Colon (tissue), 2 donors: Measurements from ENCODE around the gene SLC25A21.
"Not testable (repeated sequence)": the region's sequence is repeated elsewhere in the genome, so short reads cannot be mapped to it uniquely, and the experiment has no call there.

ENCODE experiments used
- FAIRE-seq: peaks from 2 replicates; lab custom pipeline; 2012; peaks lifted over from hg19 to GRCh38; lab: Jason Lieb, UNC
- donor health status: control.
- donor health status: control.

The SLC25A21 gene

GRCh38 chr14:37186865-37187264 is 14.5 kb upstream of the SLC25A21 start:
- no peak for FAIRE-seq

- no peak for FAIRE-seq
Observed at GRCh38 chr14:37185670-37186069, 13.3 kb upstream of the SLC25A21 start.

GRCh38 chr14:37184520-37184919 is 12.1 kb upstream of the SLC25A21 start:
- not testable (repeated sequence) for FAIRE-seq

GRCh38 chr14:37181441-37181840 is 9.0 kb upstream of the SLC25A21 start:
- FAIRE-seq = no peak

- FAIRE-seq = not testable (repeated sequence)
Observed at GRCh38 chr14:37180886-37181285, 8.5 kb upstream of the SLC25A21 start.

- no peak for FAIRE-seq
Observed at GRCh38 chr14:37179896-37180502, 7.6 kb upstream of the SLC25A21 start.

- FAIRE-seq = no peak
Observed at GRCh38 chr14:37172936-37173614, 669 bp upstream of the SLC25A21 start.

- no peak for FAIRE-seq
Observed at GRCh38 chr14:37171678-37172023, 755 bp downstream of the SLC25A21 start.

GRCh38 chr14:37170993-37171392 is 1.4 kb downstream of the SLC25A21 start:
- no peak for FAIRE-seq

- FAIRE-seq = no peak
Observed at GRCh38 chr14:37170237-37170636, 2.2 kb downstream of the SLC25A21 start.

GRCh38 chr14:37168721-37169120 is 3.7 kb downstream of the SLC25A21 start:
- no peak for FAIRE-seq

- no peak for FAIRE-seq
Observed at GRCh38 chr14:37167151-37168047, 5.0 kb downstream of the SLC25A21 start.

GRCh38 chr14:37165794-37166193 is 6.6 kb downstream of the SLC25A21 start:
- no peak for FAIRE-seq

- FAIRE-seq = not testable (repeated sequence)
Observed at GRCh38 chr14:37162307-37162706, 10.1 kb downstream of the SLC25A21 start.

GRCh38 chr14:37157987-37158386 is 14.4 kb downstream of the SLC25A21 start:
- FAIRE-seq = no peak

GRCh38 chr14:37153483-37153882 is 18.9 kb downstream of the SLC25A21 start:
- no peak for FAIRE-seq

- no peak for FAIRE-seq
Observed at GRCh38 chr14:37153005-37153404, 19.4 kb downstream of the SLC25A21 start.

GRCh38 chr14:37150414-37150813 is 22.0 kb downstream of the SLC25A21 start:
- FAIRE-seq = no peak

- no peak for FAIRE-seq
Observed at GRCh38 chr14:37147310-37147880, 25.0 kb downstream of the SLC25A21 start.

GRCh38 chr14:37146438-37146837 is 26.0 kb downstream of the SLC25A21 start:
- not testable (repeated sequence) for FAIRE-seq

GRCh38 chr14:37145395-37145794 is 27.0 kb downstream of the SLC25A21 start:
- no peak for FAIRE-seq

- no peak for FAIRE-seq
Observed at GRCh38 chr14:37144729-37145363, 27.6 kb downstream of the SLC25A21 start.
